GM21515 (cell line): Measurements from ENCODE around the gene PHEX.

Source experiments
- ATAC-seq: cut with Tn5 transposase; IDR thresholded peaks from one replicate; pipeline ENCODE4 v1.9.1; 2021; ENCODE audit not compliant: unreplicated experiment

Gene PHEX

GRCh38 chrX:22032084-22032483, at the start of gene PHEX:
TSS of gene PHEX (plus strand) at chrX:22032325. CDS start at chrX:22033006, 681 bp downstream.
- ATAC-seq = no peak

- peak; percentile 83 for ATAC-seq
Measured at GRCh38 chrX:21985332-21985777, 46.8 kb upstream of the PHEX start.

- no peak for ATAC-seq
Measured at GRCh38 chrX:21986596-21986995, 45.5 kb upstream of the PHEX start.

- ATAC-seq = peak; percentile 40
Measured at GRCh38 chrX:21989384-21989783, 42.7 kb upstream of the PHEX start.

GRCh38 chrX:21990832-21991231, 41.3 kb upstream of the PHEX start:
- no peak for ATAC-seq

- ATAC-seq = no peak
Measured at GRCh38 chrX:21991504-21991903, 40.6 kb upstream of the PHEX start.

GRCh38 chrX:21993265-21993664, 38.9 kb upstream of the PHEX start:
- peak; percentile 82 for ATAC-seq

- no peak for ATAC-seq
Measured at GRCh38 chrX:21996872-21997455, 35.2 kb upstream of the PHEX start.

GRCh38 chrX:21998037-21998436, 34.1 kb upstream of the PHEX start:
- ATAC-seq = no peak

GRCh38 chrX:22004866-22005265, 27.3 kb upstream of the PHEX start:
- no peak for ATAC-seq

- ATAC-seq = no peak
Measured at GRCh38 chrX:22012051-22012450, 20.1 kb upstream of the PHEX start.

GRCh38 chrX:22012931-22013330, 19.2 kb upstream of the PHEX start:
- ATAC-seq = no peak

- ATAC-seq = no peak
Measured at GRCh38 chrX:22015139-22015750, 16.9 kb upstream of the PHEX start.

GRCh38 chrX:22021751-22022324, 10.3 kb upstream of the PHEX start:
- no peak for ATAC-seq

GRCh38 chrX:22024577-22024976, 7.5 kb upstream of the PHEX start:
- ATAC-seq = no peak

- ATAC-seq = no peak
Measured at GRCh38 chrX:22025751-22026150, 6.4 kb upstream of the PHEX start.

- ATAC-seq = no peak
Measured at GRCh38 chrX:22026731-22027130, 5.4 kb upstream of the PHEX start.

- no peak for ATAC-seq
Measured at GRCh38 chrX:22032506-22032905, 381 bp downstream of the PHEX start.

GRCh38 chrX:22033818-22034217, 1.7 kb downstream of the PHEX start:
- no peak for ATAC-seq

- ATAC-seq = no peak
Measured at GRCh38 chrX:22035236-22035635, 3.1 kb downstream of the PHEX start.

- ATAC-seq = no peak
Measured at GRCh38 chrX:22037225-22037624, 5.1 kb downstream of the PHEX start.

- no peak for ATAC-seq
Measured at GRCh38 chrX:22037911-22038537, 5.9 kb downstream of the PHEX start.
